ENCODE results near the gene PPP6R3. TPM values are rescaled to one million over a fixed set of nuclear protein-coding genes. Genes with fewer than 3 reads are reported as not detected.
"Not testable (repeated sequence)": the region's sequence is repeated elsewhere in the genome, so short reads cannot be mapped to it uniquely, and the experiment has no call there.

Gene PPP6R3
- polyA plus RNA-seq, 1 experiment: 58.5 TPM

DNA sequence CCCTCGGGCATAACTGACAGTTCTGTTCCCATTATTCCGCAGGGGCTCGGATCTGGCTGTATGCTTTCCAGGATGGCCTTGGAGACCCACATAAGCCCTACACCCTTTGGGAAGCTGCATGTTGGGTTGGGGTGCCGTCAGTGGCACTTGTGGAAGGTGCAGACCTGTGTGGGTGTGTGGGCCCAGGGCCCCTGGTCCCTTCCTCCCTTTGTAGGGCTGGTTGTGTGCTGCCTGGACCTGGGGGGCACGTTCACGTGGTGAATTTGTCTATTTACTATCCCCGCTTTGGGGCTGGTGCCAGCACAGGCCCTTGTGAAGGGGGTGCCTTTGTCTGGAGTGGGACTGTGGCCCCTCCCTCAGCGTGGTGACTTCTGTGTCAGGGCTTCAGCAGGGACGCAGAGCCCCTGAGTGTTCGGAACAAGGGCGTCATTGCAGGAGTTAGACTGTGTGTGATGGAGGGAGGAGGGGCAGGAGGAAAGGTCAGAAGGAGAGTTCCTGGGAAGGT is 15.0 kb upstream of the PPP6R3 start:
- ChIA-PET CTCF (no interaction called here), POLR2A (no interaction called here)
- Histone ChIP-seq H3K9me3 (ENCODE audit: control insufficient read depth, insufficient read depth, low read length) (no peaks in the 10 kb centered on the region; the same call in 1 of the 2 replicates), H3K27ac (ENCODE audit: low read depth, low read length) (no peak overlapping the region), H3K4me3 (ENCODE audit: low read depth, low read length) (no peak overlapping the region), H3K27me3 (ENCODE audit: control insufficient read depth, insufficient read depth, low read length) (no peaks in the 10 kb centered on the region)
- no peak for DNase-seq (ENCODE audit: low read depth, low spot score)
- TF ChIP-seq, protein P1, sequence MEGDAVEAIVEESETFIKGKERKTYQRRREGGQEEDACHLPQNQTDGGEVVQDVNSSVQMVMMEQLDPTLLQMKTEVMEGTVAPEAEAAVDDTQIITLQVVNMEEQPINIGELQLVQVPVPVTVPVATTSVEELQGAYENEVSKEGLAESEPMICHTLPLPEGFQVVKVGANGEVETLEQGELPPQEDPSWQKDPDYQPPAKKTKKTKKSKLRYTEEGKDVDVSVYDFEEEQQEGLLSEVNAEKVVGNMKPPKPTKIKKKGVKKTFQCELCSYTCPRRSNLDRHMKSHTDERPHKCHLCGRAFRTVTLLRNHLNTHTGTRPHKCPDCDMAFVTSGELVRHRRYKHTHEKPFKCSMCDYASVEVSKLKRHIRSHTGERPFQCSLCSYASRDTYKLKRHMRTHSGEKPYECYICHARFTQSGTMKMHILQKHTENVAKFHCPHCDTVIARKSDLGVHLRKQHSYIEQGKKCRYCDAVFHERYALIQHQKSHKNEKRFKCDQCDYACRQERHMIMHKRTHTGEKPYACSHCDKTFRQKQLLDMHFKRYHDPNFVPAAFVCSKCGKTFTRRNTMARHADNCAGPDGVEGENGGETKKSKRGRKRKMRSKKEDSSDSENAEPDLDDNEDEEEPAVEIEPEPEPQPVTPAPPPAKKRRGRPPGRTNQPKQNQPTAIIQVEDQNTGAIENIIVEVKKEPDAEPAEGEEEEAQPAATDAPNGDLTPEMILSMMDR (IDR thresholded peaks at IDR 0.05; ENCODE audit: low read depth, low read length): no peak

DNA sequence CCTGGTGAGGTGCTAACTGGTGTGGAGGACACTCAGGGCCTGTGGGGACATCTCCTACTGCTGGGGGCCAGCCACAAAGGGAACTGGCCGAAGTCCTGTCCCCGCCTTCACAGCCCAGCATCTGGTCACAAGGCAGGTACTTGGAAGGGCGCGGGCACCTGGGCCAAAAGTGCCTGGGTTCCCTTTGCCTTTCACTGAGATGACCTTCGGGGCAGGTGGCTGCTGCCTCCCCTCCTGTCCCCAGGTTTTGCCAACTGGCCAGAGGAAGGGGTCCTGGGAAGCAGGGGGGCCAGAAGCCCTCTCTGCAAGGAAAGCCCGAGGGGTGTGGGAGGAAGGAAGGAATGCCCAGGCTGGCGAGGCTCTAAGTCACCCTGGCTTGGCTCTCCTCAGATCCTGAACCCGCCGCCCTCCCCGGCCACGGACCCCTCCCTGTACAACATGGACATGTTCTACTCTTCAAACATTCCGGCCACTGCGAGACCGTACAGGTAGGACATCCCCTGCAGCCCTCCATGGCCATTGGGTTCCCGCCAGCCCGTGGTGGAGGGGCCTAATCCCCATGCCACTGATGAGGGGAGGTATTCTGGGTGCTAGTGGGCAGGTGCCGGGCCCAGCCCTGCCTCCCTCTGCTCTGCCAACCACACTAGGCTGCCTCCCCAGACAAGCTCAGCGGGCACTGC is 14.4 kb upstream of the PPP6R3 start:
- TF ChIP-seq, protein P1 (IDR thresholded peaks at IDR 0.05; ENCODE audit: low read depth, low read length): no peak
- CTCF ChIA-PET: interaction anchor here (0.5 to 2.0 kb wide), 2 partner anchors 147 to 188 kb away, joined by 3 to 14 read pairs; no protein-coding TSS in a partner anchor
- DNase-seq (ENCODE audit: low read depth, low spot score): no peak
- POLR2A ChIA-PET: no interaction called here
- Histone ChIP-seq H3K27ac (ENCODE audit: low read depth, low read length) (no peak overlapping the region), H3K9me3 (ENCODE audit: control insufficient read depth, insufficient read depth, low read length) (no peaks in the 10 kb centered on the region; the same call in 1 of the 2 replicates), H3K27me3 (ENCODE audit: control insufficient read depth, insufficient read depth, low read length) (no peaks in the 10 kb centered on the region), H3K4me3 (ENCODE audit: low read depth, low read length) (no peak overlapping the region)

DNA sequence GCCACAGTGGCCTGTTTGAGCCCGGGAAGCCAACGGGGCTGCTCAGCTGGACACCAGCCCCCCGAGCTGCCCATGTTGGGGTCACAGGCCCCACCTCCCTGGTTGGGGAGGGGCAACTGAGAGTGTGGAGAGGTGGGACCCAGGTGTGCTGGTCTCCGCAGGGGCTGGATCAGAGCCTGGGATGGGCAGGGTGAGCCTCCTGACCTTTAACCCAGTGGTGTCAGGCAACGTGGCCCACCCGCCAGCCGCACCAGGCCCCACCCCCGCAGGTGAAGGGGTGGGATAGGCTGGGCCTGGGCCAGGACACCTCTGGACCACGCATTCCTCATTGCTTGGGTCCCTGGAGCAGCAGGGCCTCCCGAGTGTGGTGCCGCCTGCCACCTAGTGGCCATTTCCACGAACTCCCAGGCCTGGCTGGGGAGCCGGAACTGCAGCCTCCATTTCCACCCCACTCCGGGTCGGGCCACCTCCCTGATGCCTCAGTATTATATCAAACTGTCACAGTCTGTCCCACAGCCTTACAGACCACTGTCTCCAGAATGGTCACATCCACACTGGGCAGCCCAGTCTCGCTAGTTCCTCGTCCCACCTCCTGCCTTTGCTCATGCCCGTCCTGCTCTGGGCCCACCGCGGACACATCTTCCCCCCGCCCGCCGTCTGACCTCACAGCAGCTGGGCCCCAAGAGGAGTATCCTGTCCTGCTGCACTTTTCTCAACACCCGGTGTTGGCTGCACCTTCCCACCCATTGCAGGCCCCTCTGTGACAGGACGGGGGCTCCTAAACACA is 13.3 kb upstream of the PPP6R3 start:
- no peak for DNase-seq (ENCODE audit: low read depth, low spot score)

DNA sequence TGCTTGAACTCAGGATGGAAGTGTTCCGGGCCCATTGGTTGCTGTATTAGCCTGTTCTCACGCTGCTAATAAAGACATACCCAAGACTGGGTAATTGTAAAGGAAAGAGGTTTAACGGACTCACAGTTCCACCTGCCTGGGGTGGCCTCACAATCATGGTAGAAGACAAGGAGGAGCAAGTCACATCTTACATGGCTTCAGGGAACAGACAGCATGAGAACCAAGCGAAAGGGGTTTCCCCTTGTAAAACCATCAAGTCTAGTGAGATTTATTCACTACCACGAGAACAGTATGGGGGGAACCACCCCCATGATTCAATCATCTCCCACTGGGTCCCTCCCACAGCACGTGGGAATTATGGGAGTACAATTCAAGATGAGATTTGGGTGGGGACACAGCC is 12.6 kb upstream of the PPP6R3 start:
- H3K4me3 ChIP-seq (ENCODE audit: low read depth, low read length); POLR2A ChIA-PET; H3K27me3 ChIP-seq (ENCODE audit: control insufficient read depth, insufficient read depth, low read length); H3K27ac ChIP-seq (ENCODE audit: low read depth, low read length); DNase-seq (ENCODE audit: low read depth, low spot score); H3K9me3 ChIP-seq (ENCODE audit: control insufficient read depth, insufficient read depth, low read length): not testable (repeated sequence)
- CTCF ChIA-PET: interaction anchor here (2.0 kb wide), 1 partner anchor 190 kb away, joined by 14 read pairs; no protein-coding TSS in a partner anchor

More for the DNA sequence above, 13.3 kb upstream of the PPP6R3 start:
- ChIA-PET CTCF (interaction anchor here (2.0 kb wide), 1 partner anchor 189 kb away, joined by 14 read pairs; no protein-coding TSS in a partner anchor), POLR2A (no interaction called here)
- Histone ChIP-seq H3K4me3 (ENCODE audit: low read depth, low read length) (no peak overlapping the region), H3K27ac (ENCODE audit: low read depth, low read length) (no peak overlapping the region), H3K9me3 (ENCODE audit: control insufficient read depth, insufficient read depth, low read length) (no peaks in the 10 kb centered on the region; the same call in 1 of the 2 replicates), H3K27me3 (ENCODE audit: control insufficient read depth, insufficient read depth, low read length) (no peaks in the 10 kb centered on the region)
- TF ChIP-seq, protein P1 (IDR thresholded peaks at IDR 0.05; ENCODE audit: low read depth, low read length): peak; percentile 86

DNA sequence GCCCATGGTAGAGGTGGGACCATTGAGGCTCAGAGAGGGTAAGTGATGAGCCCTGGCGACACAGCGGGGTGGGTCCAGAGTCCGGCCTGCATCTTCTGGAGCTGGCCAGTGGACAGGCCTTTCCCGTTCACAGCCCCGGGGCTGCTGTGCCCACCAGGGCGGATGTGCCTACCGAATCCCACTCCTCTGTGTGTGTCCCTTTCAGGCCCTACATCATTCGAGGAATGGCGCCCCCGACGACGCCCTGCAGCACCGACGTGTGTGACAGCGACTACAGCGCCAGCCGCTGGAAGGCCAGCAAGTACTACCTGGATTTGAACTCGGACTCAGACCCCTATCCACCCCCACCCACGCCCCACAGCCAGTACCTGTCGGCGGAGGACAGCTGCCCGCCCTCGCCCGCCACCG is 11.9 kb upstream of the PPP6R3 start:
- no peak overlapping the region for H3K4me3 ChIP-seq (ENCODE audit: low read depth, low read length)
- H3K27me3 ChIP-seq (ENCODE audit: control insufficient read depth, insufficient read depth, low read length): no peaks in the 10 kb centered on the region
- ChIA-PET POLR2A (no interaction called here), CTCF (interaction anchor here (0.9 kb wide), 1 partner anchor 191 kb away, joined by 3 read pairs; no protein-coding TSS in a partner anchor)
- H3K27ac ChIP-seq (ENCODE audit: low read depth, low read length): no peak overlapping the region
- no peaks in the 10 kb centered on the region; the same call in 1 of the 2 replicates for H3K9me3 ChIP-seq (ENCODE audit: control insufficient read depth, insufficient read depth, low read length)
- DNase-seq (ENCODE audit: low read depth, low spot score): no peak
- TF ChIP-seq, protein P1 (IDR thresholded peaks at IDR 0.05; ENCODE audit: low read depth, low read length): no peak

All from AG04450 (cell line).